ENCODE results near the gene BMP4.

The BMP4 gene

DNA sequence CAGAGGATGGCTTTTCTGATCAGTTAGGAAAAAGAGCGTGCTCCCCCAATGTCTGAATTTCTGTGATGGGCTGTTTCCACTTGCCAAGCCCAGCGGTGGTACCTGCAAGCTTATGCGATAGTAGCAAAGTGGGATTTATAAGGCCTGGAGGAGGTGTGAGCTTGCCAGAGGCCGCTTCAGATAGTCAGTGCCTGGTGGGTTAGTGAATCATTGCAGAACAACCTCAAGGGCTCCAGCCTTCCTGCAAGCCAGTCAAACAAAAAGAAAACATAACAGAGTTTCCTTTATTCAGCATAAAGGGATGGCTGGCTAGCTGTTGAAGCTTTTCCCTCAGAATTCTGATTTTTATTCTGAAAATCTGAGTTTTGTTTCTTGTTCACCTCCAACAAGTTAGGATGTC, 7.6 kb upstream of the BMP4 start:
- no peak for DNase-seq (ENCODE audit: low read depth in 2 of 2)

- DNase-seq (ENCODE audit: low read depth in 2 of 2) = no peak
Observed at GRCh38 chr14:53963320-53964227, 6.9 kb upstream of the BMP4 start.

GRCh38 chr14:53962953-53963319, 6.3 kb upstream of the BMP4 start:
- no peak for DNase-seq (ENCODE audit: low read depth in 2 of 2)

DNA sequence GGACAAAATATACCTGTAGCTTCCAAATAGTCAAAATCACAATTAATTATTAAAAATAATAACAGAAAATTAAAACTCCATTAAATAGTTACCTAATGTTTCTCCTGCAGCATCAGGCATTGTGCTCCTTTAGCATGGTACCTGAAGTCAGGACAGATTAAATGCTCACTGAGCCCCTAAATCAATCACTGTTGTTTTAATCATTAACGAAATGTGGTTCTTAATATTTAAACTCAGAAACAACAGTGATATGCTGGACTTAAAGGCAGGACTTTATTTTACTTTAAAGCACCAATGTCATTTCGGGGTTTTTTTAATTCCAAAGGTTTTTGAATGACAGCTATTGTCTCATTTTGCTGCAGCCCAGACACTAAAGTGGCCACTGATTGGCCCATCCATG, 2.0 kb upstream of the BMP4 start:
- DNase-seq (ENCODE audit: low read depth in 2 of 2) = no peak

GRCh38 chr14:53957739-53958138, 1.1 kb upstream of the BMP4 start:
- DNase-seq (ENCODE audit: low read depth in 2 of 2) = no peak

DNA sequence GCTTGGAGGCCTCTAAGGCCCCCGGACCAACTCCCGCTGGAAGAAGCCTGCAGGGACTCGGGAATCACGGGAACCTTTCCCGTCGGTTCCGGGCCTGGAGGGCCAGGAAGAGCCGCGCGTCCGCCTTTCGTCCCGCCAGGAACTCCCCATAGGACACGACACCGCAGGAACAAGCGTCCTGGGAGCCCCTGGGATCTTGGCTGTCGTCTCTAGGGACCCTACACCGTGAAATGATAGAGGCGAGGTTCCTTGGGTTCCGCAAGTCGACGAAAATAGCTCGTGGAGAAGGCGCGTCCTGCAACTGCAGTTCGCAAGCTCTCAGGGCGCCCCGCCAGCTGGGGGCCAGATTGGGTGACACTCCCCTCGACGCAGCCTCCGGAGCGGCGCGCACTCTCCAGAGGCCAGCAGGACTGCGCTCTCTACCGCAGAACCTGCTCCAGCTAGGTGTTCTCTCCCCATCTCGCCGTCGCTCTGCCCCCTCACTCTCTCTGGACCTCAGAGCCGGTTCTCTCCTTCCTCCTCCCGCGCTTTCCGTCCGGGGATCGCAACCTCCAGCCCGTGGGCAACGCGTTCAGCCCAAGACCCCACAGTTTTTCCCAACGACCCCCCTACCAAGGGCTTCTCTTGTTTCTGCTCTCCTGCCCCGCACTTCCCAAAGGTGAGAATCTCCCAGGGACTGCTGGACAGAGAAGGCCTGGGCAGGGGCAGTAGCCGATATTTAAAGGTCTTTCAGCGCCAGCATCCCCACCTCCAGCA, 776 bp downstream of the BMP4 start:
- DNase-seq (ENCODE audit: low read depth in 2 of 2) = no peak

- no peak for DNase-seq (ENCODE audit: low read depth in 2 of 2)
Observed at GRCh38 chr14:53955229-53955556, 1.4 kb downstream of the BMP4 start.

DNA sequence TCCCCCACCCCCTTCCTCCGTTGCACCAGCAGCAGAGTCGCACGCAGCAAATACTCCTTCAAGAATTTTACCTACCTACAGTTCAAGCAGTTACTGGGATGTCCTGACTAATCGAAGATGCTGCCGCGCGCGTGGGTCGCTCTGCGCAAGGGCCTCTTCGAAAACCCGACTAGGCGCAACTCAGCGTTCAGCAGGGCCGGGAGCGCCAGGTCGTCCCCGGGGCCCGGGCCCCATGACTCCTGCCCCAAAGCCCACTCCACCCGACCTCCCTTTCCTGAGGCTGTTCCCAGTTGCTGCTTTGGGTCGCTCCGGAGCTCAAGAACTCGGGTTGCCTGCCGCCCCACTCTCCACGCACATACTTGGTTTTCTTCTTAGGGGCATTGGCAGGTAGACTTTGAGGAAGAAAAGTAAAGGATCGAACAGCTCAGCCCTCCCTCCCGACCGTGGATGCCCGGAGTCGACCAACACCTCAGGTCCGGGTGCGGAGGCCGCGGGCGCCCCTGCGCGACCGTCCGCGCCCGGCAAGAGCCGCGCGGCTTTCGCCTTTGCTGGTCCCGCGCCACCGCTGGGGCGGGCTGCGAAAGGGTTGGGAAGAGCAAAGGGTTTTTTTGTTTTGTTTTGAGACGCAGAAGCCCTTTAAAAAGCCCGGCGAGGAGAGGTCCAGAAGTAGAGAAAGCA, 1.9 kb downstream of the BMP4 start:
- no peak for DNase-seq (ENCODE audit: low read depth in 2 of 2)

GRCh38 chr14:53953828-53954550, 2.6 kb downstream of the BMP4 start:
- DNase-seq (ENCODE audit: low read depth in 2 of 2) = no peak

GRCh38 chr14:53953002-53953827, 3.4 kb downstream of the BMP4 start:
- no peak for DNase-seq (ENCODE audit: low read depth in 2 of 2)

- DNase-seq (ENCODE audit: low read depth in 2 of 2) = no peak
Observed at GRCh38 chr14:53952533-53952932, 4.1 kb downstream of the BMP4 start.

- DNase-seq (ENCODE audit: low read depth in 2 of 2) = no peak
Observed at GRCh38 chr14:53951627-53952303, 4.9 kb downstream of the BMP4 start.

GRCh38 chr14:53951243-53951626, 5.4 kb downstream of the BMP4 start:
- no peak for DNase-seq (ENCODE audit: low read depth in 2 of 2)

DNA sequence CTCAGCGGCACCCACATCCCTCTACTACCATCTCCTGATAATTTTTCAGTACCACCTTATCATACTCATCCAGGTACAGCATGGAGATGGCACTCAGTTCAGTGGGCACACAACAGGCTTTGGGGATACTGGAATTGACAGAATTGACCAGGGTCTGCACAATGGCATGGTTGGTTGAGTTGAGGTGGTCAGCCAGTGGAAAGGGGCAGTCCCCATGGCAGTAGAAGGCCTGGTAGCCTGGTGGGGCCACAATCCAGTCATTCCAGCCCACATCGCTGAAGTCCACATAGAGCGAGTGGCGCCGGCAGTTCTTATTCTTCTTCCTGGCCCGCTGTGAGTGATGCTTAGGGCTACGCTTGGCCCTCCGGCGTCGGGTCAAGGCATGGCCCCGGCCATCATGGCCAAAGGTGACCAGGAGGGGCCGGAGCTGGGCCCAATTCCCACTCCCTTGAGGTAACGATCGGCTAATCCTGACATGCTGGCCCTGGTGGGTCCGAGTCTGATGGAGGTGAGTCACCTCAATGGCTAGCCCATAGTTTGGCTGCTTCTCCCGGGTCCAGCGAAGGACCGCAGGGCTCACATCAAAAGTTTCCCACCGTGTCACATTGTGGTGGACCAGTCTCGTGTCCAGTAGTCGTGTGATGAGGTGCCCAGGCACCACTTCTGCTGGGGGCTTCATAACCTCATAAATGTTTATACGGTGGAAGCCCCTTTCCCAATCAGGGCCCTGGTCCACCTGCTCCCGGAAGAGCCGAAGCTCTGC, 6.4 kb downstream of the BMP4 start:
- no peak for DNase-seq (ENCODE audit: low read depth in 2 of 2)

DNA sequence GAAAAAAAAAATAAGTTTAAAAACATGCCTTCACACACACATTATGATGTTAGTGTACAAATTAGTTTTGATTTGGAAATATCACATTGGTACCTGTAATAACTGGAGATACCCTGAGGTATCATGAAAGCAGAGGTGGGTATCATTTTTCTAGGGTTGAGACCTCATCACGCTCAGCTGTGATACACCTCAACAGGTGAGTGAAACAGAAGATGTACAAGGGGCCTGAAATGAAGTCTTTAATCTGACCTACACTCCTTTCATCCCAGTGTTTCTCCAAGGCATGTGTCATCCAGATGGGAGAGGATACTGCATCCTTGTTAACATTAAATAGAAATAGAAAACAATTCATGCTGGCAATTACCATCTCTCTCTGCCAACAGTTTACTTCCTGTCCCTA, 7.4 kb downstream of the BMP4 start:
- no peak for DNase-seq (ENCODE audit: low read depth in 2 of 2)

- DNase-seq (ENCODE audit: low read depth in 2 of 2) = no peak
Observed at GRCh38 chr14:53948205-53948884, 8.3 kb downstream of the BMP4 start.

GRCh38 chr14:53947452-53948204, 9.0 kb downstream of the BMP4 start:
- no peak for DNase-seq (ENCODE audit: low read depth in 2 of 2)

GRCh38 chr14:53947094-53947445, 9.6 kb downstream of the BMP4 start:
- no peak for DNase-seq (ENCODE audit: low read depth in 2 of 2)
